Measurements from ENCODE around the gene CTAG1B. TPM values are rescaled to one million over a fixed set of nuclear protein-coding genes. Genes with fewer than 3 reads are reported as not detected.
"Not testable (repeated sequence)": the region's sequence is repeated elsewhere in the genome, so short reads cannot be mapped to it uniquely, and the experiment has no call there.

The CTAG1B gene
- total RNA-seq (not detected), polyA plus RNA-seq (under 1 TPM in 1 of 3 donors, not detected in 2; 0.57 TPM)
- long read RNA-seq, donor 1: 0 reads
- long read RNA-seq, donor 2: 0 reads
- long read RNA-seq, donor 3: 0 reads
- long read RNA-seq, donor 4: 0 reads
- long read RNA-seq, donor 5: 0 reads
- long read RNA-seq, donor 6: 0 reads
- long read RNA-seq, donor 7: 0 reads
- long read RNA-seq, donor 8: 0 reads
- long read RNA-seq, donor 9: 0 reads
- long read RNA-seq, donor 10: 0 reads

DNA sequence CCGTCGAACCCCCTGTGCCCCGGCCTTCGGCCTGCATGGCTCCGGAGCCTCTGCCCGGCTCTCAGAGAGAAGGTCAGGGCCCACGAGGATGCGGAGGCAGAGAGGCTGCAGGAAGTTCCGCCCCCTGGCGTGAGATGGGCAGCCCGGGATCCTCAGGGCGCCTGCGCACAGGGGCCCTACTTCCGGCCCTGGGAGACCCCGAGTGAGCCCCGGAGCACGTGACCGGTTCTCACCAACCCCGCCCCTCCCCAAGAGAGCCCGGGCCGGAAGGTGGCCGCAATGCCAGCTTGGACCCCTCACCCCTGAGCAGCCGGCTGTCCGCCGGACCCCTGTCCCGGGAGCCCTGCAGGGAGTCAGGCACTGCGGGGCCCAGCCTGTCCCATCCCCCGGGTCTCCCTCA lies at the start of gene CTAG1B:
TSS of gene CTAG1B (minus strand) at position 101 of the 400 bp plus-strand sequence. CDS start at position 37, 64 bp downstream.
- intact Hi-C loops (cut with DNase I); H3K4me1 ChIP-seq (replicated peaks in 1 of 2); H3K27me3 ChIP-seq; H3K9me3 ChIP-seq (replicated peaks in 1 of 3); H3K4me3 ChIP-seq; H3K36me3 ChIP-seq (replicated peaks in 1 of 2); H3K27ac ChIP-seq; DNase-seq: not testable (repeated sequence)
- no CpG with 5 or more reads among the region's 28 CpGs for WGBS, 4 donors

DNA sequence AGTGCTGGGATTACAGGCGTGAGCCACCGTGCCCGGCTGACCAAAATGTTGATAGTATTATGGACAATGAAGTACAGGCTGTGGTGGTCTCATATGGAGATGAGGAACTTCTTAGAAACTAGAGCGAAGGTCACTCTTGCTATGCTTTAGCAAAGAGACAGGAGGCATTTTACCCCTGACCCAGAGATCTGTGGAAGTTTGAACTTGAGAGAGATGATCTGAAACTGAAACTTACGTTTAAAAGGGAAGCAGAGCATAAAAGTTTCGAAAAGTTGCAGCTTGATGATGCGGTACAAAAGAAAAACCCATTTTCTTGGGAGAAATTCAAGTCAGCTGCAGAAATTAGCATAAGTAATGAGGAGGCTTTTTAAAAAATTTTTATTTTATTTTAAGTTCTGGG lies 42.8 kb upstream of the CTAG1B start:
- H3K4me1 ChIP-seq (replicated peaks in 1 of 2): no peaks in the 10 kb centered on the region
- H3K4me3 ChIP-seq: no peak overlapping the region
- no peaks in the 10 kb centered on the region for H3K9me3 ChIP-seq (replicated peaks in 1 of 3)
- intact Hi-C loops (cut with DNase I): no loop called here
- H3K36me3 ChIP-seq (replicated peaks in 1 of 2): no peaks in the 10 kb centered on the region
- DNase-seq: no peak
- no peaks in the 10 kb centered on the region for H3K27me3 ChIP-seq
- no peak overlapping the region for H3K27ac ChIP-seq
- TF ChIP-seq POLR2A (IDR thresholded peaks at IDR 0.05): no peak
- TF ChIP-seq, protein P1, sequence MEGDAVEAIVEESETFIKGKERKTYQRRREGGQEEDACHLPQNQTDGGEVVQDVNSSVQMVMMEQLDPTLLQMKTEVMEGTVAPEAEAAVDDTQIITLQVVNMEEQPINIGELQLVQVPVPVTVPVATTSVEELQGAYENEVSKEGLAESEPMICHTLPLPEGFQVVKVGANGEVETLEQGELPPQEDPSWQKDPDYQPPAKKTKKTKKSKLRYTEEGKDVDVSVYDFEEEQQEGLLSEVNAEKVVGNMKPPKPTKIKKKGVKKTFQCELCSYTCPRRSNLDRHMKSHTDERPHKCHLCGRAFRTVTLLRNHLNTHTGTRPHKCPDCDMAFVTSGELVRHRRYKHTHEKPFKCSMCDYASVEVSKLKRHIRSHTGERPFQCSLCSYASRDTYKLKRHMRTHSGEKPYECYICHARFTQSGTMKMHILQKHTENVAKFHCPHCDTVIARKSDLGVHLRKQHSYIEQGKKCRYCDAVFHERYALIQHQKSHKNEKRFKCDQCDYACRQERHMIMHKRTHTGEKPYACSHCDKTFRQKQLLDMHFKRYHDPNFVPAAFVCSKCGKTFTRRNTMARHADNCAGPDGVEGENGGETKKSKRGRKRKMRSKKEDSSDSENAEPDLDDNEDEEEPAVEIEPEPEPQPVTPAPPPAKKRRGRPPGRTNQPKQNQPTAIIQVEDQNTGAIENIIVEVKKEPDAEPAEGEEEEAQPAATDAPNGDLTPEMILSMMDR (IDR thresholded peaks at IDR 0.05): no peak
- WGBS, 4 donors: 67 to 80% (median 73%) methylated on average over 7 of the region's 7 CpGs

DNA sequence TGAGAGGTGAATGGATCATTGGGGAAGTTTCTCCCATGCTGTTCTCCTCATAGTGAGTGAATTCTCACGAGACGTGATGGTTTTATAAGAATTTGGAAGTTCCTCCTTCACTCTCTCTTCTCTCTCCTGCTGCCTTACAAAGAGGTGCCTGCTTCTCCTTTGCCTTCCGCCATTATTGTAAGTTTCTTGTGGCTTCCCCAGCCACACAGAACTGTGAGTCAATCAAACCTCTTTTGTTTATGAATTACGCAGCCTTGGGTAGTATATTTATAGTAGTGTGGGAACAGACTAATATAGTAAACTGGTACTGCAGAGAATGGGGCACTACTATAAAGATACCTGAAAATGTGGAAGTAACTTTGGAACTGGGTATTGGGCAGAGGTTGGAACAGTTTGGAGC lies 42.1 kb upstream of the CTAG1B start:
- H3K4me3 ChIP-seq: no peak overlapping the region
- no peak overlapping the region for H3K27ac ChIP-seq
- H3K36me3 ChIP-seq (replicated peaks in 1 of 2): no peaks in the 10 kb centered on the region
- no peaks in the 10 kb centered on the region for H3K27me3 ChIP-seq
- DNase-seq: no peak
- no peaks in the 10 kb centered on the region for H3K9me3 ChIP-seq (replicated peaks in 1 of 3)
- H3K4me1 ChIP-seq (replicated peaks in 1 of 2): no peaks in the 10 kb centered on the region
- TF ChIP-seq POLR2A (IDR thresholded peaks at IDR 0.05): no peak
- TF ChIP-seq, protein P1 (IDR thresholded peaks at IDR 0.05): no peak
- WGBS, 4 donors: 69 to 85% (median 74%) methylated on average over 4 of the region's 4 CpGs
- intact Hi-C loops (cut with DNase I): no loop called here

DNA sequence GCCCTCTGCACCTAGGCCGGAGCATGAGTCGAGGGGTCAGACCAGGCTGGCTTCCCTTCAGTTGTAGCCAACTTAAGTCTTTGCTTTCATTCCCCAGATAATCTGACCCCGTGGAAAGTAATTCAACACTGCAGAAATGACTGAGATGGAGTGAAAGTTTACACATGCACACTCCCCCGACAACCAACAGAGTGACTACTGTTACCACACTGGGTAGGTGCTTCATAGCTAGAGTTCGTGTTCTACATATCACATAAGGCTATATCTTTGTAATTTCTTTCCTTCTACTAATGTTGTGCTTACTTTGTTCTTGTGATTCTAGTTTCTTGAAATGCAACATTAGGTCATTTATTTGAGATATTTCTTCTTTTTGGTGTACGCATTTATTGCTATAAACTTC lies 41.5 kb upstream of the CTAG1B start:
- intact Hi-C loops (cut with DNase I): no loop called here
- no peak for DNase-seq
- Histone ChIP-seq H3K36me3 (replicated peaks in 1 of 2) (no peaks in the 10 kb centered on the region), H3K27ac (no peak overlapping the region), H3K4me1 (replicated peaks in 1 of 2) (no peaks in the 10 kb centered on the region), H3K27me3 (no peaks in the 10 kb centered on the region), H3K9me3 (replicated peaks in 1 of 3) (no peaks in the 10 kb centered on the region), H3K4me3 (no peak overlapping the region)
- TF ChIP-seq, protein P1 (IDR thresholded peaks at IDR 0.05): no peak
- TF ChIP-seq POLR2A (IDR thresholded peaks at IDR 0.05): no peak
- WGBS, 4 donors: 81 to 83% (median 82%) methylated on average over 6 of the region's 6 CpGs

DNA sequence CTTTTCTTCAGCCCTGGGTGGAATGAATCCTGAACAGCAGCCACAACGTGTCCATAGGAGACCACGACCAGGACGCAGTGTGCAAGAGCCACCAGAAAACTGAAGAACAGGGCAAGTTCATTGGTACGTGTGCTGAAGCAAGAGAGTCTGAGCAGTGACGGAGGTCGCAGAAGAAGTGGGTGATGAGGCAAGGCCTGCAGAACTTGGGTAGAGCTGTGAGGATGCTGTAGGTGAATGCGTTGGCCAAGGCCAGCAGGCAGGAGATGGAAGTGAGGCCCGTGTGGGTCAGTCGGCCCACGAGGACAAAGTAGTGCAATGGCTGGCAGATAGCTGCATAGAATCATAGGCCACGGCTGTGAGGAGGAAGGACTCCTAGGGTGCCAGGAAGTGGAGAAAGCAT lies 39.9 kb upstream of the CTAG1B start:
- TF ChIP-seq POLR2A (IDR thresholded peaks at IDR 0.05): no peak
- TF ChIP-seq, protein P1 (IDR thresholded peaks at IDR 0.05): no peak
- Histone ChIP-seq H3K27ac (no peak overlapping the region), H3K27me3 (no peaks in the 10 kb centered on the region), H3K9me3 (replicated peaks in 1 of 3) (no peaks in the 10 kb centered on the region), H3K4me1 (replicated peaks in 1 of 2) (no peaks in the 10 kb centered on the region), H3K4me3 (no peak overlapping the region), H3K36me3 (replicated peaks in 1 of 2) (no peaks in the 10 kb centered on the region)
- 85 to 89% (median 87%) methylated on average over 10 to 11 of the region's 11 CpGs for WGBS, 4 donors
- no peak for DNase-seq
- intact Hi-C loops (cut with DNase I): no loop called here
